HG02623 (cell line): ENCODE data around the gene GRIK4.

Source experiments
- ATAC-seq: cut with Tn5 transposase; IDR thresholded peaks from one replicate; pipeline ENCODE4 v1.9.1; 2021; ENCODE audit warnings: moderate library complexity; ENCODE audit not compliant: unreplicated experiment

GRIK4 gene

GRCh38 chr11:120928627-120929026, 417.1 kb downstream of the GRIK4 start:
- no peak for ATAC-seq

DNA sequence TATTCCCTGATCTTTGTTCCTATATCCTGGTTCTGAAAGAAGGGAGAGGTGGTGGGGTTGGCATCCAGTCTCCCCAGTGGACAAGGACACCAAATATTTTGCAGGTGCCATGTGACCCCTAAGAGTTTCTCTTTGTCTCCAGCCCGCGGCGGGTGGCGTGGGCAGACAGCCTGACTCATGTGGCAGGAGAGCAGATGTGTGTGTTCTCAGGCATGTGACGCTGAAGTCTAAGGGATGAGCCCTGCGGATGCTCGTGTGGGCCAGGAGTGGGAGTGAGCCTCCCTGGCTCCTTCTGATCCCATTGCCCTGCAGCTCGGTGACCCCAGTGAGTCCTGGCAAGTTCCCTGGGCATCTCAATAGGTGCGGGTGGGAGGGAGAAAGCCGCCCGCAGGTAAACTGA, 417.5 kb downstream of the GRIK4 start:
- ATAC-seq, result no peak

- no peak for ATAC-seq
Observed at GRCh38 chr11:120929664-120930154, 418.2 kb downstream of the GRIK4 start.

DNA sequence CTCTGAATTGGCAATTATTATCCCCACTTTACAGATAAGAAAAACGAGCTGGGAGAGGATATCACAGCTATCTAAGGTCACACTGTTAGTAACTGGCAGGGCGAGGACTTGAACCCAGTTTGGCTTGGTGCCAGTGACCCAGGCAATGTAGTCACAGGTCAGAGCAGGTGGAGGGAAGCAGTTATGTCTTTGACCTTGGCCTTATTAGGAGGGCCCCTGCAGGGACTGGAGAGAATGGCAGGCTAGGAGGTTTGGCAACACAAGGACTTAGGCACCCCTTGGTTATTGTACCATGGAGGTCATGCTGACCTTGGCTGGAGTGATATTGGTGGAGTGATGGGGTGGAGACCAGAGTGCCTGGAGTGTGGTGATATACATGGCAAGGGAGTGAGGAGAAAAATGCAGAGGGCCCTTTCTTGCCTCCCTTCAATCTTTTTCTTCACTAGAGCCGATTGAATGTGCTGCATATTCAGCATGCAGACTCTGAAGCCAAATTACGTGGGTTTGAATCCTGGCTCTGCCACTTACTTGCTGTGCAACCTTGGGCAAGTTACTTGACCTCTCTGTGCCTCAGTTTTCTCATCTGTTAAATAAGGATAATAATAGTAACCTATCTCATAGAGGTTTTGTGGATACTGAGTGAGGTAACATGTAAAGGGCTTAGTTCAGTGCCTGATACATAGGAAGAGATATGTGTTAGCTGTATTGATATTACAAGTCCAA, 419.7 kb downstream of the GRIK4 start:
- ATAC-seq, result no peak

DNA sequence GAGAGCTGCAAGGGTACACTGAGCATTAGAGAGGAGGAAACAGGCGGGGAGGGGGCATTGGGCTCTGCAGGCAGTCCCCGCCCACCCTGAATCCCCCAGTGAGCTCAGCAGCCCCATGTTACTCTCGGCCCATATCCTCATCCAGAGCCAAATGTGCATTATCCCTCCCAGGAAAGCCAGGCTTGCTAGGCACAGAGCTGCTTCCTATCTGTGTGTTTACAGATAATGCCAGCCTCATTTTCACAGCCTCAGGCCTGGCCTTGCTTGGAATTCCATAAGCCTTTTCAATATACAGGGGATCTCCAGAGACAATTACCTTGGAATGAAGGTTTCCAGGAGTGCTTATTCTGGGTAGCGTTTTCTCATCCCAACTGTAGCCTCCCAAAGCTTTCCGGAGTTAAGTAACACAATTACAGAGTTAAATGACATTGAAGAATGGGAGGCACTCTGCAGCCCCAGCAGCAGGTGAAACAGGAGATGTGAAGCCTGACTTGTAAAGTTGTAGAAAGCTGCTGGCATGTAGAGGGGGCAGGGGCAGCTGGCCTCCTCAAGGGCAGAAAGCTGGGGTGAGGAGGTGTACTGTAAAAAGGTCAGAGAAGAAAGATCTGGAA, 420.9 kb downstream of the GRIK4 start:
- ATAC-seq, result no peak

GRCh38 chr11:120936356-120936755, 424.8 kb downstream of the GRIK4 start:
- ATAC-seq, result no peak

GRCh38 chr11:120937501-120937900, 426.0 kb downstream of the GRIK4 start:
- ATAC-seq, result no peak

- no peak for ATAC-seq
Observed at GRCh38 chr11:120938260-120938659, 426.7 kb downstream of the GRIK4 start.

- ATAC-seq, result no peak
Observed at GRCh38 chr11:120940160-120940848, 428.8 kb downstream of the GRIK4 start.

- no peak for ATAC-seq
Observed at GRCh38 chr11:120941000-120941399, 429.5 kb downstream of the GRIK4 start.

GRCh38 chr11:120942701-120943100, 431.2 kb downstream of the GRIK4 start:
- no peak for ATAC-seq

GRCh38 chr11:120945042-120945441, 433.5 kb downstream of the GRIK4 start:
- no peak for ATAC-seq

- no peak for ATAC-seq
Observed at GRCh38 chr11:120950880-120951279, 439.3 kb downstream of the GRIK4 start.

DNA sequence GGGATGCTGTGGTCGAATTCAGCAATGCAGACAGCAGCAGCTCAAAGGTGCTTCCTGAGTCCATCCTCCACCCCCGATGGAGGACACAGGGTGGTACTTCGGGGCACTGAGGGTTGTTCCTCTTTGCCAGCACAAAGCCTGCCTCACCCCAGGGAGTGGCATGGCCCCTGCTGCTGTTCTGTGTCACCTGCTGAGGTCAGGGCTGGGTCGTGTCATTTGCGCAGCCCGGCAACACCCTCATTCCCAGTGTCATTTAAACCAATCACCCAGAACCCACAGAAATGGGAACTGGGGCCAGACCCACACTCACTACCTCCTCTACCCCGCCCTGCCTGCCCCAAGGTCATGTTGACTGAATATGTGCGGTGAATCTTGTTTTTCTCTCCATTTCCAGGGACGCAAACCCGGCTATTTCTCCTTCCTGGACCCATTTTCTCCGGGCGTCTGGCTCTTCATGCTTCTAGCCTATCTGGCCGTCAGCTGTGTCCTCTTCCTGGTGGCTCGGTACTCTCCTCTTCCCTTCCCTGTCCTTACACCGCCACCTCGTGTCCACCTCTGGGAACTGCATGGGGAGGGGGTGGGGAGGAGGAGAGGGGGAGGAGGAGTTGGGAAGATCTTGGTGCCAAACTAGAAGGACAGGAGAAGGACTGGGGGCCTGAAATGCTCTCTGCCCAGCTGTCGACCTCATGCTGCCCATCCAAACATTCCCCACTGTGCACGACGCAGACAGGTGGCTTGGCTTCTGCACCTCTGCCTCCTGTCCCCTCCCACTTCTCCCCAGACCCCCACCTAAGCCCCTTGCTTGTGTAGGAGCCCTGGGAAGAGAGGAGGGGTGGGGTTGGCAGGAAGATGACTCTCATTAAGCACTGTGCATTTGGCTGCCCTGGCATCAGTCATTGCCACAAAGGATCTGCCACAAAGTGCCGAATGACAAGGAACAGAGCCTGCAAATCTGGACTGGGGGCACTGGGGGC, 441.2 kb downstream of the GRIK4 start:
- ATAC-seq, result no peak

- ATAC-seq, result no peak
Observed at GRCh38 chr11:120954381-120954780, 442.8 kb downstream of the GRIK4 start.

DNA sequence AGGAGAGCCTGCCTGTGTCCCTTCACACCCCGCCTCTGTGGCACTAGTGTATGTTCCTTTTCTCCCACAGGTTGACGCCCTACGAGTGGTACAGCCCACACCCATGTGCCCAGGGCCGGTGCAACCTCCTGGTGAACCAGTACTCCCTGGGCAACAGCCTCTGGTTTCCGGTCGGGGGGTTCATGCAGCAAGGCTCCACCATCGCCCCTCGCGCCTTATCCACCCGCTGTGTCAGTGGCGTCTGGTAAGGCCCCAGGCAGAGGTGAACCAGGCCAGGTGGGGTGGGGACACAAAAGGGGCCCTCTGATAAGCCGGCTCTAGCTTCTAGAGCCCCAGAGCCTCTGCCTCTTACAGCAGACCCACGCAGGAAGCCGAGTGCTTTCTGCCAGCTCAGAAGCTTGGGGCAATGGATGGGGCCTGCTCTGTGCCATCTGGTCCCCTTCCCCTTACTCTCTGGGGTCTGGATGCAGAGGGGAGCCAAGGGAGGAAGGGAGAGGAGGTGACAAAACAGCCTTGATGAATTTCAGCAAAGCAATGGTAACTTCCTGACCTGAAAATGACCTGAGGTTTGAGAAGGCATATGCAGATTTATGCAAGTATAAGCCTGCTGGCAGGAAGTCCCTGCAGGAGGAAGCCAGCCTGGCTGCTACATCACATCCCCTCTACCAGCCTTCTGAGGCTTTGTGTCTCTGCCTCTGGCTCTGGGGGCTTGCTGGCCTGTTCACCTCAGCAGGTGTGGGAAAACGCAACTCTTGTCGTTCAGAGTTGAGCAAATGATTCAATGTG, 445.4 kb downstream of the GRIK4 start:
- ATAC-seq, result no peak

DNA sequence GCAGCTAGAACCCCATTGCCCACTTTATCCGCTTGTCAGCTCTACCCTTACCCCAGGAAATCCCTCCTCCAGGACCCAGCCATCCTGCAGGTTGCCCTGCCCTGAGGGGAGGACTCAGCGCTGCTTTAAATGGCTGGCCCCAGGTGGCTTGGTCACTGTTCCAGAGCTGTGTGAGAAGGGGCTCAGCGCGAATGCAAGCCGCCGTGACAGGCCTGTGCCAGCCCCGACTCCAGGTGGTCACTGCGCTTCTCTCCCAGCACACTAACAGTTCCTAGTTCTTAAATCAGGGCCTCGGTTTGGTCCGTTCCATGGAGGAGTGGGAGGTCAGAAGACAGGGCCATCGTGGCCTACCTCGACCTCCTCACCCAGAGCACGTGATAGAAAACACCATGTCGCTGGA, 446.6 kb downstream of the GRIK4 start:
- ATAC-seq, result no peak

GRCh38 chr11:120959189-120959588, 447.6 kb downstream of the GRIK4 start:
- ATAC-seq, result no peak

- ATAC-seq, result no peak
Observed at GRCh38 chr11:120964857-120965256, 453.3 kb downstream of the GRIK4 start.

GRCh38 chr11:120966840-120967239, 455.3 kb downstream of the GRIK4 start:
- no peak for ATAC-seq
